Neuronal stem cell (in vitro differentiated cells): ENCODE data around the gene DPH7.

Experiments used
- DNase-seq: peaks from one replicate; pipeline ENCODE4 v3.0.0-alpha.2; 2013; ENCODE audit warnings: low spot score
- H2AFZ ChIP-seq: one replicate; pipeline ENCODE4 v1.6.1; 2013; ENCODE audit warnings: mild to moderate bottlenecking, low read length, inconsistent platforms
- H2AK5ac ChIP-seq: 2 replicates; pipeline ENCODE4 v1.6.1; 2013; ENCODE audit warnings: low read depth, mild to moderate bottlenecking, inconsistent platforms, low read length, moderate library complexity, mixed read lengths
- H2BK120ac ChIP-seq: 2 replicates; pipeline ENCODE4 v1.6.1; 2013; ENCODE audit warnings: low read depth, mild to moderate bottlenecking, inconsistent platforms, low read length, moderate library complexity, mixed read lengths
- H2BK12ac ChIP-seq: one replicate; pipeline ENCODE4 v1.6.1; 2013; ENCODE audit warnings: low read length, inconsistent platforms
- H2BK15ac ChIP-seq: 2 replicates; pipeline ENCODE4 v1.6.1; 2013; ENCODE audit warnings: mild to moderate bottlenecking, low read length, inconsistent platforms, mixed read lengths
- H2BK5ac ChIP-seq: one replicate; pipeline ENCODE4 v1.6.1; 2013; ENCODE audit warnings: inconsistent platforms, mild to moderate bottlenecking, low read length, moderate library complexity
- H3K14ac ChIP-seq: one replicate; pipeline ENCODE4 v1.6.1; 2013; ENCODE audit warnings: low read length, inconsistent platforms
- H3K18ac ChIP-seq: 2 replicates; pipeline ENCODE4 v1.6.1; 2013; ENCODE audit warnings: low read length, inconsistent platforms
- H3K23ac ChIP-seq: 2 replicates; pipeline ENCODE4 v1.6.1; 2013; ENCODE audit warnings: low read depth, mild to moderate bottlenecking, mixed read lengths, low read length, inconsistent platforms; ENCODE audit not compliant: poor library complexity
- H3K27ac ChIP-seq: replicated peaks from 3 replicates; pipeline ENCODE4 v1.5.1; 2013; ENCODE audit warnings: low read length, inconsistent platforms
- H3K27me3 ChIP-seq, 3 experiments: 2 replicates each; pipeline ENCODE4 v1.6.1; 2013; ENCODE audit warnings: low read length in 3 of 3, mild to moderate bottlenecking in 2 of 3, inconsistent platforms in 1 of 3, low read depth in 1 of 3, mixed read lengths in 1 of 3, moderate library complexity in 1 of 3; ENCODE audit not compliant: control insufficient read depth in 3 of 3, insufficient read depth in 3 of 3
- H3K36me3 ChIP-seq, 2 donors: replicated peaks in 1 of 2; 2 replicates each; pipeline ENCODE4 v1.6.1; 2013; ENCODE audit warnings: low read length in 2 of 2; ENCODE audit not compliant: control insufficient read depth in 2 of 2, insufficient read depth in 2 of 2
- H3K4ac ChIP-seq: 2 replicates; pipeline ENCODE4 v1.6.1; 2013; ENCODE audit warnings: inconsistent platforms, mild to moderate bottlenecking, low read length, moderate library complexity
- H3K4me1 ChIP-seq, 2 donors: 1 replicate in 1 of 2; 2 replicates in 1 of 2; pipeline ENCODE4 v1.6.1; 2013; ENCODE audit warnings: low read length in 2 of 2, low read depth in 1 of 2; ENCODE audit not compliant: control insufficient read depth in 2 of 2, insufficient read depth in 1 of 2
- H3K4me2 ChIP-seq: one replicate; pipeline ENCODE4 v1.6.1; 2013; ENCODE audit warnings: mild to moderate bottlenecking, low read length, inconsistent platforms; ENCODE audit not compliant: insufficient read depth, poor library complexity, severe bottlenecking
- H3K4me3 ChIP-seq, 2 donors: 2 replicates each; pipeline ENCODE4 v1.5.1; 2013; ENCODE audit warnings: low read length in 2 of 2, mild to moderate bottlenecking in 2 of 2, inconsistent platforms in 1 of 2, moderate library complexity in 1 of 2
- H3K79me1 ChIP-seq: one replicate; pipeline ENCODE4 v1.6.1; 2013; ENCODE audit warnings: low read depth, mild to moderate bottlenecking, inconsistent platforms, low read length, moderate library complexity
- H3K9ac ChIP-seq: one replicate; pipeline ENCODE4 v1.6.1; 2013; ENCODE audit warnings: mild to moderate bottlenecking, low read depth, low read length, inconsistent platforms; ENCODE audit not compliant: poor library complexity
- H3K9me3 ChIP-seq, 2 donors: replicated peaks in 1 of 2; 2 replicates each; pipeline versions ENCODE3 to v1.6.1; 2013; ENCODE audit warnings: low read length in 2 of 2, mild to moderate bottlenecking in 2 of 2, inconsistent platforms in 1 of 2, low read depth in 1 of 2, mixed read lengths in 1 of 2, moderate library complexity in 1 of 2; ENCODE audit not compliant: control insufficient read depth in 2 of 2, insufficient read depth in 1 of 2
- H4K8ac ChIP-seq: one replicate; pipeline ENCODE4 v1.6.1; 2013; ENCODE audit warnings: low read depth, mild to moderate bottlenecking, inconsistent platforms, low read length, moderate library complexity
- H4K91ac ChIP-seq: one replicate; pipeline ENCODE4 v1.6.1; 2013; ENCODE audit warnings: low read length, low read depth, mild to moderate bottlenecking, inconsistent platforms; ENCODE audit not compliant: poor library complexity
- WGBS, 2 donors: extraction: QIAGEN DNeasy Blood & Tissue Kit; methylation state at CpG; one replicate each; pipeline ENCODE4 v1.1.7; 2013; ENCODE audit warnings: missing lambda C conversion rate in 2 of 2, mixed read lengths in 1 of 2; ENCODE audit not compliant: insufficient read length in 2 of 2, insufficient replicate concordance in 1 of 2; ENCODE audit errors: extremely low coverage in 2 of 2; 5-methylcytosine and 5-hydroxymethylcytosine counted together

DPH7 gene

DNA sequence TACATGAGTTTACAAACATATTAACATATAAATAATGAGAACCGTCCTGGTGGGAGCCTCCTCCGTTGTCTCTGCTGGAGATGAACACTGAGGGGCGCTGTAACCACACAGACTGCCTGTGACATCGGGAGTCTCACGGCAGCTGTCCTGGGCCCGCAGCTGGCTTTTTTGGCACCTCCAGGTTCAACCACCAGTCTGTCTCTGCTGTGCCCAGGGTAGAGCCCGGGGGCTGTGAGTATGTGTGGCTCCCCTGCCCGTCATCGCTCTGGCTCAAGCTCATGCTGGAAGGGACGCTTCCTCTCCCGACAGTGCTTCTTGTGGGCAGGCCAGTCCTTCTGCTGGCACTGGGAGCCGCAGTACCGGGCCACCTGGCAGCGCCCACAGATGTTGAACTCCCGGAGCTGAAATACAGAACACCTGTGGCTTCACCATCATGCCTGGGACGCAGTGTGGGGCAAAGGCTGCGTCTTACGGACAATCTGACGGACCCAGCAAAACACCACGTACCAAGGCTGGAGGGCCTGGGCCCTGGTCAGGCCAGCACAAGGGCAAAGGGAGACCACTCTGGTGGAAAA is 3.6 kb upstream of the DPH7 start:
- Histone ChIP-seq H2AFZ (no peak overlapping the region), H3K14ac (no peak overlapping the region), H3K79me1 (peaks cover 9% of the 10 kb centered on the region), H3K4me2 (no peak overlapping the region), H3K4me1 (peaks cover 4 to 6% of the 10 kb centered on the region in 2 donors), H3K9ac (peak overlapping the region; percentile 54), H2AK5ac (no peak overlapping the region), H4K8ac (no peak overlapping the region), H3K27ac (no peak overlapping the region), H3K4me3 (no peak overlapping the region), H2BK5ac (no peak overlapping the region), H3K23ac (no peak overlapping the region), H4K91ac (no peak overlapping the region), H3K18ac (no peak overlapping the region), H2BK120ac (no peak overlapping the region), H2BK12ac (no peak overlapping the region), H2BK15ac (no peak overlapping the region), H3K27me3 (no peaks in the 10 kb centered on the region), H3K9me3 (no peaks in the 10 kb centered on the region), H3K36me3 (peaks cover 49 to 71% of the 10 kb centered on the region in 2 donors), H3K4ac (no peak overlapping the region)
- no peak for DNase-seq
- no CpG with 5 or more reads among the region's 20 CpGs for WGBS, 2 donors

DNA sequence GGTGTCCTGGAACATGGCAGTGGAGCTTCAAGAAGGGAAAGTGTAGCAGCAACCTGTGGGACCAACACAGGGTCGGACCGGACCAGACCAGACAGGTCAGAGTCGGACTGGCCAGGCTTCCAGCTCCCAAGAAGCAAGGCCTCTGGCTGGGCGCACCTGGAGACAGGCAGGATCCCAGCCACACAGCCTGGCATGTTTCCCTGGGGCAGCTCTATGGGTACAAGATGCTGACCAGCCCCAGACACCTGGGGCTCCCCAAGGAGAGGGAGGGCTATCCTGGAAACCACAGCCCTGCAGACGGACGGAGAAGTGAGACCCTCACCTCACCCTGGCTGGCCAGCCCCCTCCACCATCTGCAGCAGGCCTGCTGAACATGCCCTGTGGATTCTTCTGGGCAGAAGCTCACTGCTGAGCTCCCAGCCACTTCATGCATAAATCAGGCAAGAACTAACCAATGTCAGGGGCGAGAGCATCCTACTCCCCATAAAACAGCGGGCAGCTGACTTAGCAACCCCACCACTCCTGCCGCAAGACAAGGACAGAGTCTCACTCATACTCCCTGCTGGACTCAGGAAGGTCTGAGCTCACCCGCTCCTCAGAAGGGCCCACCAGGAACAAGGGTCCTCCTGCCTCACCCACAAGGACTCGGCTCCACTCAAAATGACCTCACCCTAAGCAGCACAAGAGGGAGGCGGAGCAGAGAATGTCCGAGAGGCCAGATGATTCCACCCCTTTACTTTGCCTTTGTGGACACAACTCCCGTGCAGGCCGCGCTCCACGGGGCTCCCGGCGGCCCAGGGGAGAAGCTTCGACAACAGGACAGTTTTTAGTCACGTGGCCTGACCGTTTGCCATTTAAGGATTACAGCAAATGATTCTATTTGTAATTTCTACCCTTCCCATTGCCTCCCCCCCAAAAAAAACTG is 2.9 kb upstream of the DPH7 start:
- no CpG with 5 or more reads among the region's 22 CpGs for WGBS, 2 donors
- Histone ChIP-seq H2BK15ac (no peak overlapping the region), H3K27me3 (no peaks in the 10 kb centered on the region), H3K4me3 (no peak overlapping the region), H3K4me2 (no peak overlapping the region), H2AK5ac (no peak overlapping the region), H3K4ac (no peak overlapping the region), H2BK5ac (no peak overlapping the region), H3K36me3 (peaks cover 44 to 70% of the 10 kb centered on the region in 2 donors), H4K8ac (peak overlapping the region; percentile 30), H3K79me1 (peaks cover 9% of the 10 kb centered on the region), H3K18ac (no peak overlapping the region), H2BK120ac (no peak overlapping the region), H3K4me1 (peaks cover 6 to 8% of the 10 kb centered on the region in 2 donors), H3K9ac (no peak overlapping the region), H3K27ac (no peak overlapping the region), H3K14ac (no peak overlapping the region), H2AFZ (no peak overlapping the region), H3K23ac (peak overlapping the region; percentile 57), H4K91ac (no peak overlapping the region), H2BK12ac (no peak overlapping the region), H3K9me3 (no peaks in the 10 kb centered on the region)
- no peak for DNase-seq

DNA sequence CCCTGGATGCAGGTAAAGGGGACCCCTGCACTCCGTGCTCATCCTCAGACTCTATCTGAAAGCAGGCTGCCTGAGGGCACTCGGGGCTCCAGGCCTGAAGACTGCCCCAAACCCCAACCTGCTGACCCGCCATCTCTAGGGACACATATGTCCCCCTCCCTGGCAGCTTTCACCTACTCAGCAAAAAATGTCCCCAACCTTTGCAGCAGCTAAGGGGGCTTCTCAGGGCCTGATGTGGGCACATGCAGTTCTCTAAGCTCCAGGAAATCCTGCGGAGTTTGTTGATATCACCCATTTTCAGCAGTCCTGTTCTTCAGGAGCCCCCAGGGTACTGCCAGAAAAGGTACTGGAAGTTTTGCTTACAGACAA is 2.2 kb upstream of the DPH7 start:
- no peak overlapping the region for H4K91ac ChIP-seq
- no peak overlapping the region for H2BK15ac ChIP-seq
- no peak overlapping the region for H3K23ac ChIP-seq
- no peak overlapping the region for H2BK120ac ChIP-seq
- H3K18ac ChIP-seq: no peak overlapping the region
- no peak overlapping the region for H3K27ac ChIP-seq
- no CpG with 5 or more reads among the region's 4 CpGs for WGBS, 2 donors
- H3K4me3 ChIP-seq: no peak overlapping the region
- no peak overlapping the region for H4K8ac ChIP-seq
- H3K9ac ChIP-seq: no peak overlapping the region
- no peak overlapping the region for H2AK5ac ChIP-seq
- DNase-seq: no peak
- no peaks in the 10 kb centered on the region for H3K9me3 ChIP-seq
- peaks cover 9% of the 10 kb centered on the region for H3K79me1 ChIP-seq
- H3K4ac ChIP-seq: no peak overlapping the region
- no peak overlapping the region for H2BK5ac ChIP-seq
- H3K4me2 ChIP-seq: no peak overlapping the region
- H3K4me1 ChIP-seq: peaks cover 6 to 8% of the 10 kb centered on the region in 2 donors
- H2BK12ac ChIP-seq: no peak overlapping the region
- no peaks in the 10 kb centered on the region for H3K27me3 ChIP-seq
- no peak overlapping the region for H3K14ac ChIP-seq
- peaks cover 39 to 69% of the 10 kb centered on the region in 2 donors for H3K36me3 ChIP-seq
- H2AFZ ChIP-seq: no peak overlapping the region

DNA sequence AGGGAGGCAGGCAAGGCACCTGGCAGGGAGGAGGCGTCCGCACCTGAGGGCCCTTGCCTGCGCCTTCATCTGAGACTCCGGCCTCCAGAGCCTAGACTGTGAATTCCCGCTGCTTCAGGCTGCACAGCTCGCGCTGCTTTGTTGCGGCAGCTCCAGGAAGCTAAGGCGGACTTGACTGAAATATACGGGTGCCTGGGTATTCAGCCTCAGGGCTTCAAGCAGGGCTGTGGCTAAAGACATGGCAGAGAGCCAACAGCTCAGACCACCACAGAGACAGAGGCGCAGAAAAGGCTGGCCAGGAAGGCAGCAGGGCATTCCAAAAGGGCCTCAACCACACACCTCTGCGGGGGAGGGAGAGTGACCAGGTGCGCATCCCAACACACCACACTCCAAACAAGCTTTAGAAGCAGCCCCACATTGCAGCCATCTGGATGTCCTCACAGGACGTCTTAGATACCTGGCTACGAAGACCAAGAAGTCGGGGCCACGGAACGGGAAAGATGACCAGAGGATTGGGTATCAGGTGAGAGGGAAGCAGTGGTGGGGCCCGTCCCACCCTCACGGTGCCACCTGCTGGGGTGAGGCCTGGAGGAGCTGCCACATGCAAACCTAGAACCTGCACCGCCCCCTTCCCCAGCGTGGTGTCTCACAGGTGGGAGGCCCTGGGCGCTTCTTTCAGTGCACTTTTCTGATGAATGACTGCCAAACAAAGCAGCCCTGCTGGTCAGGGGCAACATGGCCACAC is 1.7 kb upstream of the DPH7 start:
- no peak overlapping the region for H3K23ac ChIP-seq
- H4K8ac ChIP-seq: no peak overlapping the region
- no peaks in the 10 kb centered on the region for H3K27me3 ChIP-seq
- H3K4me3 ChIP-seq: no peak overlapping the region
- H3K4ac ChIP-seq: no peak overlapping the region
- H4K91ac ChIP-seq: no peak overlapping the region
- DNase-seq: no peak
- no CpG with 5 or more reads among the region's 23 CpGs for WGBS, 2 donors
- no peak overlapping the region for H2BK15ac ChIP-seq
- H3K4me2 ChIP-seq: no peak overlapping the region
- H2AFZ ChIP-seq: no peak overlapping the region
- H2BK12ac ChIP-seq: no peak overlapping the region
- no peak overlapping the region for H3K14ac ChIP-seq
- H2BK5ac ChIP-seq: no peak overlapping the region
- H2BK120ac ChIP-seq: no peak overlapping the region
- H3K9me3 ChIP-seq: no peaks in the 10 kb centered on the region
- H3K27ac ChIP-seq: no peak overlapping the region
- H3K18ac ChIP-seq: no peak overlapping the region
- peaks cover 6 to 8% of the 10 kb centered on the region in 2 donors for H3K4me1 ChIP-seq
- peaks cover 10% of the 10 kb centered on the region for H3K79me1 ChIP-seq
- peaks cover 40 to 69% of the 10 kb centered on the region in 2 donors for H3K36me3 ChIP-seq
- H2AK5ac ChIP-seq: no peak overlapping the region
- H3K9ac ChIP-seq: no peak overlapping the region
